ENCODE results near the gene PRKN.

PRKN gene

DNA sequence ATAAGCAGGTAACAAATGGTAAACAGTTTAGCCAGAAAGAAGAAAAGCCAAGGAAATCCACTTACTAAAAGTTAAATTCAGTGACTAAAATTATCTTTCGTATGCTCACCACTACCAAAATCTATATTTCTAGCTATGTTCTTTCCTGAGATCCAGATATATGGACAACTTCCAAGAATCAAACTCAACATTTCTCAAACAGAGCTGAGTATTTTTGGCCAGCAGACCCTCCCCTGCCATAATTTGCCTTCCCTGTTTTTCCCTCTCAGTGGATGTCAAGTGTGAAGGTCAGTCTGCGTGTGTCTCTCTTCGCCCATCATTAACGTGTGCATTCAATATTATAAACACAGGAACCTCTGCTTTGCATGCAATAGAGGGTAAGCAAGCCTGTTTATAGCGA is 42.0 kb downstream of the PRKN start:
- TF ChIP-seq, protein P1, sequence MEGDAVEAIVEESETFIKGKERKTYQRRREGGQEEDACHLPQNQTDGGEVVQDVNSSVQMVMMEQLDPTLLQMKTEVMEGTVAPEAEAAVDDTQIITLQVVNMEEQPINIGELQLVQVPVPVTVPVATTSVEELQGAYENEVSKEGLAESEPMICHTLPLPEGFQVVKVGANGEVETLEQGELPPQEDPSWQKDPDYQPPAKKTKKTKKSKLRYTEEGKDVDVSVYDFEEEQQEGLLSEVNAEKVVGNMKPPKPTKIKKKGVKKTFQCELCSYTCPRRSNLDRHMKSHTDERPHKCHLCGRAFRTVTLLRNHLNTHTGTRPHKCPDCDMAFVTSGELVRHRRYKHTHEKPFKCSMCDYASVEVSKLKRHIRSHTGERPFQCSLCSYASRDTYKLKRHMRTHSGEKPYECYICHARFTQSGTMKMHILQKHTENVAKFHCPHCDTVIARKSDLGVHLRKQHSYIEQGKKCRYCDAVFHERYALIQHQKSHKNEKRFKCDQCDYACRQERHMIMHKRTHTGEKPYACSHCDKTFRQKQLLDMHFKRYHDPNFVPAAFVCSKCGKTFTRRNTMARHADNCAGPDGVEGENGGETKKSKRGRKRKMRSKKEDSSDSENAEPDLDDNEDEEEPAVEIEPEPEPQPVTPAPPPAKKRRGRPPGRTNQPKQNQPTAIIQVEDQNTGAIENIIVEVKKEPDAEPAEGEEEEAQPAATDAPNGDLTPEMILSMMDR (IDR thresholded peaks at IDR 0.05; ENCODE audit: low read depth, low read length): no peak
- H3K4me3 ChIP-seq (ENCODE audit: low read depth, low read length): no peak overlapping the region
- in situ Hi-C loops (cut with HindIII; ENCODE audit: low sequenced_read_pairs): no loop called here

DNA sequence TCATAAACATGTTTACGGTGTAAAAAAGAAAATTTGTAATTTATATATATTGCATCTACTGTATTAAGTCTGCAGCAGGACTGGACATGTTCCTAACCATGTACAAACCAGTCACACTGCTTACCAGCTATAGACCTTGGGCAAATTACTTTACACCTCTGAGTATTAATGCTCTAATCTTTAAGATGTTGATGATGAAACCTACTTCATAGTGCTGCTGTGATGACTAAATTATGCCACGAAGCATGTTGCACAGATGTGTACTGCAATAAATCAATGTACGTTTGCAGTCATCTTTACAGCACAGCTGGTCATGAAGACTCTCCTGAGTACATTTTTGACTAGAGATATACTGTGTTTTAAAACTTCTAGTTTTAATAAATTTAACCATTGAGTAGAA is 42.6 kb downstream of the PRKN start:
- TF ChIP-seq, protein P1 (IDR thresholded peaks at IDR 0.05; ENCODE audit: low read depth, low read length): no peak
- no peak for DNase-seq (ENCODE audit: low read depth, low spot score)
- in situ Hi-C loops (cut with HindIII; ENCODE audit: low sequenced_read_pairs): no loop called here
- H3K4me3 ChIP-seq (ENCODE audit: low read depth, low read length): no peak overlapping the region

More for the DNA sequence above, 42.0 kb downstream of the PRKN start:
- no peak for DNase-seq (ENCODE audit: low read depth, low spot score)

DNA sequence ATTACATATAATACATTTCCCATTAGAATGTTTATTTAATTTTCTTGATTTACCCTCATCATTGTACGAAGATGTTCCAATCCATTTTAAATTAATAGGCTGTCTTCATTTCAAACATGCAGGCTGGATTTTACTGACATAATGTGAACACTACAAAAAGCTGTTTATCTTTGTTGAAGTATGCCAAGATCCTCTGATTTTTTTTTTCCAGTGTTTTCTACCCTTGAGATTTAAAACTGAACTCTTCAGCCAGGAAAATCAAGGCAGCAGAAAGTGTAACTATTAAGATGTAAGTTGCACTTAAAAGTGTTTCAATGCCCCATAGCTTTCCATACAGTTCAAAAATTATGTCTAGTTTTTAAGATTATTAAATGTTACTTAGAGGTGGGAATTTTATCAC is 43.5 kb downstream of the PRKN start:
- no peak for DNase-seq (ENCODE audit: low read depth, low spot score)
- H3K4me3 ChIP-seq (ENCODE audit: low read depth, low read length): no peak overlapping the region
- in situ Hi-C loops (cut with HindIII; ENCODE audit: low sequenced_read_pairs): no loop called here
- TF ChIP-seq, protein P1 (IDR thresholded peaks at IDR 0.05; ENCODE audit: low read depth, low read length): no peak

DNA sequence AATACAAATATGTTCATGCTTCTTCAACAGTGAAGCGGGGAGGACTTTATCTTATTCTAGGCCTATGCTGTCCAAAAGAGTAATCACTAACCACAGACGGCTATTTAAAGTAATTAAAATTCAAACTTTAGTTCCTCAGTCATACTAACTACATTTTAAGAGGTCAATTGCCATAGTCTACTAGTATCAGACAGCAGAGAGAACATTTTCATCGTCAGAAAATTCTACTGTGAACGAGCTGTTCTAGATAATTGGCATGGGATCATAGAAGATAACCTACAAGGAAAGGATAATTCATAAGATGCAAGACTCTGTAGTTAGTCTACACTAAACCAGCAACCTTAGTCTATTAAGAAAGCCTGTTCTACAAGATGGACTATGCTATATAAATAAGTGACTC is 44.4 kb downstream of the PRKN start:
- DNase-seq (ENCODE audit: low read depth, low spot score): no peak
- TF ChIP-seq, protein P1 (IDR thresholded peaks at IDR 0.05; ENCODE audit: low read depth, low read length): no peak
- in situ Hi-C loops (cut with HindIII; ENCODE audit: low sequenced_read_pairs): no loop called here
- no peak overlapping the region for H3K4me3 ChIP-seq (ENCODE audit: low read depth, low read length)

DNA sequence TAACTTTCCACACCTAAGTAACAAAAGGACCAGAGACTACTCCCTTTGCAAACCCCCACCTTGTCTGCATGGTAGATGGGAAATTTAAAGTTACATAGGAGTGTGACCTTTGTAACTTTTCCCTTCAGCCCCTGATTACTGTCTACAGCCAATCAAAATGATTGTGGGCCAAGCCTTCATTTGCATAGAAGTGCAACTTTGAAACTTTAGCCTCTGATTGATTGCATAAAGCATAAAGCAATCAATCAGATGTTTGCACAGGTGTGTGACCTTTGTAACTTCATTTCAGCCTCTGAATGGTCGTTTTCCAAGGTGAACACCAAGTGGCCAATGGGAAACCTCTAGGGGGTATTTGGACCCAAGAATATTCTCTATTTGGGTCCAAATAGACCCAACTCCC is 46.1 kb downstream of the PRKN start:
- H3K4me3 ChIP-seq (ENCODE audit: low read depth, low read length): no peak overlapping the region
- TF ChIP-seq, protein P1 (IDR thresholded peaks at IDR 0.05; ENCODE audit: low read depth, low read length): no peak
- in situ Hi-C loops (cut with HindIII; ENCODE audit: low sequenced_read_pairs): no loop called here
- no peak for DNase-seq (ENCODE audit: low read depth, low spot score)

DNA sequence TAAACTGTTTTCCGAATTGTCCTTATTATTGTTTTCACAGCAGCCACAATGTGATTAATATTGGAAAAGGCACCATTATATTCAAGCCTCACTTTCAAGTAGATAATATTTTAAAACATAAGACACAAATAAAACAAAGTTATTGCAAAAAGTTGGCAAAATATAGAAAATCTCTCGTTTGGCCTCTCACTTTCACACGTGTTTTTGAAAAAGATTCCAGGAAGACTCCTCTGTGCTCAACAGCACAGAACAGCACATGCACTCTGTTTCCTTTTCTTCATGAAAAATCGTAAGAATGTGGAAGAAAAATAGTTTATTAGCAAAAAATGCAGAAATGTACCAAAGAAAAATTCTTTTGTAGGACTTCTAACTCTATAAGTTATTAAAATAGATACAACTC is 46.7 kb downstream of the PRKN start:
- DNase-seq (ENCODE audit: low read depth, low spot score): no peak
- in situ Hi-C loops (cut with HindIII; ENCODE audit: low sequenced_read_pairs): no loop called here
- no peak overlapping the region for H3K4me3 ChIP-seq (ENCODE audit: low read depth, low read length)
- TF ChIP-seq, protein P1 (IDR thresholded peaks at IDR 0.05; ENCODE audit: low read depth, low read length): no peak

DNA sequence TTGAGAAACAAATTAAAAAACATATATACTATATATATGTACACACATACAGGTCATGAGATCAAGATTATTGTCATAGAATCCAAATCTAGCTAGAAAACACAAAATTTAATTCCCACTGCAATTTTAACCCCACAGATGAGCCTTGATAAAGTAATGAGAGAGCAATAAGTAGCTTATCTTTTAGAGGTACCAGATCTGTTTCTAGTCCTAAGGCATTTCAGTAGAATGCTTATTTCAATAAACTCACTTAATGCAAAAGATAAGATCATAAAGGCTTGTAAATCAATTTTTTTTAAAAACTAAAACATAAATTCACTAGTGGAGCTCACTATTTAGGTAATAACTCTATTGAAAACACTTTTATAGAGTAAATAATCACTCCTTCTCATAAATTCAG is 47.2 kb downstream of the PRKN start:
- no peak overlapping the region for H3K4me3 ChIP-seq (ENCODE audit: low read depth, low read length)
- DNase-seq (ENCODE audit: low read depth, low spot score): no peak
- in situ Hi-C loops (cut with HindIII; ENCODE audit: low sequenced_read_pairs): no loop called here
- TF ChIP-seq, protein P1 (IDR thresholded peaks at IDR 0.05; ENCODE audit: low read depth, low read length): no peak

Data from astrocyte of the spinal cord (primary cell).